Fibroblast of mammary gland (primary cell): ENCODE measurements around the gene EHD1.

Experiments
- DNase-seq: peaks from one replicate; pipeline ENCODE4 v3.0.0-alpha.2; 2010; ENCODE audit warnings: low read depth
- H3K4me3 ChIP-seq: 2 replicates; pipeline ENCODE4 v1.5.1; 2011; ENCODE audit warnings: low read depth, mild to moderate bottlenecking, low read length, moderate library complexity; ENCODE audit not compliant: control insufficient read depth
- TF ChIP-seq, protein P1 (sequence below): conservative IDR thresholded peaks from 2 replicates; pipeline ENCODE4 v1.5.1; 2011; ENCODE audit warnings: low read depth, low read length, inconsistent platforms; ENCODE audit not compliant: control insufficient read depth, insufficient read depth

EHD1 gene

DNA sequence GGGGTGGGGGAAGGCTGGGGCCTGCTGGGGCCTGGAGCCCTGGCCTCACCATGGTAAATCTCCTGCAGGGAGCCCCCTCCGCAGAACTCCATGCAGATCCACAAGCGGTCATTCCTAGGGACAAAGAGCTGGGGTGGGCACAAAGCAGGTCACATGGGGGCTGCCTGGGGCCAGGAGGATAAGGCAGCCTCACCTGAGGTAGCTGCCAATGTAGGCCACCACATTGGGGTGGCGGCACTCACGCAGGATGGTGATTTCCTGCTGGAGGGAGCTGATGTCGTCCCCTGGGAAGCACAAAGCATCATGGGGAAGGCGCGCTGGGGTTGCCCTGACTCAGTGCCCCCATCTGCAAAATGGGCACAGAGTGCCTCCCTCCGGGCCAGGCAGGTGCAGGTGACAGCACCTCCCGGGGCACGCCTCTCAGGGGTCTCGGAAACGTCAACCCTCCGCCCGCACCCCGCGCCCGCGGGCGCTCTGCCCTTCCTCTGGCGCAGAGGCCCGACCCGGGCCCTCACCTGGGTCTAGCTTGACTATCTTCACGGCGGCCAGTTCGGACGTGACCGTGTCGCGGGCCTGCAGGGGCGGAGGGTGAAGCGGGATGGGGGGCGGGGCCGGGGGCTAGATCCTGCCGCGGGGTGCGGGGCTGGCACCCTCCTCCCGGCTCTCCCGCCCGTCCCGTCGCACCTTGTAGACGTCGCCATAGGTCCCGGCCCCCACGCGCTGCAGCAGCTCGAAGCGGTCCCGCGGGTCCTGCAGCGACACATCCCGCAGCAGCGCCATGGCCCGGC, 75.9 kb downstream of the EHD1 start:
- H3K4me3 ChIP-seq = peak overlapping the region; percentile 38
- TF ChIP-seq, protein P1, sequence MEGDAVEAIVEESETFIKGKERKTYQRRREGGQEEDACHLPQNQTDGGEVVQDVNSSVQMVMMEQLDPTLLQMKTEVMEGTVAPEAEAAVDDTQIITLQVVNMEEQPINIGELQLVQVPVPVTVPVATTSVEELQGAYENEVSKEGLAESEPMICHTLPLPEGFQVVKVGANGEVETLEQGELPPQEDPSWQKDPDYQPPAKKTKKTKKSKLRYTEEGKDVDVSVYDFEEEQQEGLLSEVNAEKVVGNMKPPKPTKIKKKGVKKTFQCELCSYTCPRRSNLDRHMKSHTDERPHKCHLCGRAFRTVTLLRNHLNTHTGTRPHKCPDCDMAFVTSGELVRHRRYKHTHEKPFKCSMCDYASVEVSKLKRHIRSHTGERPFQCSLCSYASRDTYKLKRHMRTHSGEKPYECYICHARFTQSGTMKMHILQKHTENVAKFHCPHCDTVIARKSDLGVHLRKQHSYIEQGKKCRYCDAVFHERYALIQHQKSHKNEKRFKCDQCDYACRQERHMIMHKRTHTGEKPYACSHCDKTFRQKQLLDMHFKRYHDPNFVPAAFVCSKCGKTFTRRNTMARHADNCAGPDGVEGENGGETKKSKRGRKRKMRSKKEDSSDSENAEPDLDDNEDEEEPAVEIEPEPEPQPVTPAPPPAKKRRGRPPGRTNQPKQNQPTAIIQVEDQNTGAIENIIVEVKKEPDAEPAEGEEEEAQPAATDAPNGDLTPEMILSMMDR = no peak
- no peak for DNase-seq
